Measurements from ENCODE around the gene NASP.

NASP gene

DNA sequence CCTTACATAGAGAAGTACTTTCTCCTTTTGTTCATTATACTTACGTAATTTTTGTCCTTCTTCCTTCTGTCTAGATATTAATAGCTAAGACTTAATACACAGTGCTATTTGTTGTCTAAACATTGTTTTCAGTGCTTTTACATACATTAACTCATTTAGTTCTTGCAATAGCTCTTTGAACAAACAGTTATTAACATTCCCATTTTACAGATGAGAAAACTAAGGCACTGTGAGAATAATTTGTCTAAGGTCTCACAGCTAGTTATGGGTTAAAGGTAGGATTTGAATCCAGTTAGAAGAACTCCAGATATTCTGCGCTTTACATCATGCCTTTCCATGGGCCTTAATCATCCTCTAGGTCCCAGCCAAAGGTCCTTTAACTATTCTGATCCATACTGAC is 20.4 kb downstream of the NASP start:
- H3K79me2 ChIP-seq (ENCODE audit: insufficient read depth, low read length) = peaks cover 79% of the 10 kb centered on the region
- peaks cover 5% of the 10 kb centered on the region for H3K4me1 ChIP-seq (ENCODE audit: insufficient read depth, low read length, poor library complexity, severe bottlenecking)
- H4K20me1 ChIP-seq (ENCODE audit: insufficient read depth, low read length, poor library complexity, severe bottlenecking) = peaks cover 80% of the 10 kb centered on the region
- H3K36me3 ChIP-seq (ENCODE audit: insufficient read depth, low read length) = peaks cover 96% of the 10 kb centered on the region
- no peaks in the 10 kb centered on the region for H3K27me3 ChIP-seq (ENCODE audit: insufficient read depth, low read length, poor library complexity, severe bottlenecking)
- no peak overlapping the region for H3K4me3 ChIP-seq (ENCODE audit: low read length, poor library complexity, severe bottlenecking)
- no peak overlapping the region for H2AFZ ChIP-seq (ENCODE audit: low read length)
- H3K9me3 ChIP-seq (ENCODE audit: insufficient read depth, low read depth, low read length) = no peaks in the 10 kb centered on the region
- no peaks in the 10 kb centered on the region for H3K9me2 ChIP-seq (replicated peaks; ENCODE audit: low read depth, low read length)
- no peak for TF ChIP-seq EZH2phosphoT487 (IDR thresholded peaks at IDR 0.05; ENCODE audit: borderline replicate concordance)
- TF ChIP-seq, protein P1, sequence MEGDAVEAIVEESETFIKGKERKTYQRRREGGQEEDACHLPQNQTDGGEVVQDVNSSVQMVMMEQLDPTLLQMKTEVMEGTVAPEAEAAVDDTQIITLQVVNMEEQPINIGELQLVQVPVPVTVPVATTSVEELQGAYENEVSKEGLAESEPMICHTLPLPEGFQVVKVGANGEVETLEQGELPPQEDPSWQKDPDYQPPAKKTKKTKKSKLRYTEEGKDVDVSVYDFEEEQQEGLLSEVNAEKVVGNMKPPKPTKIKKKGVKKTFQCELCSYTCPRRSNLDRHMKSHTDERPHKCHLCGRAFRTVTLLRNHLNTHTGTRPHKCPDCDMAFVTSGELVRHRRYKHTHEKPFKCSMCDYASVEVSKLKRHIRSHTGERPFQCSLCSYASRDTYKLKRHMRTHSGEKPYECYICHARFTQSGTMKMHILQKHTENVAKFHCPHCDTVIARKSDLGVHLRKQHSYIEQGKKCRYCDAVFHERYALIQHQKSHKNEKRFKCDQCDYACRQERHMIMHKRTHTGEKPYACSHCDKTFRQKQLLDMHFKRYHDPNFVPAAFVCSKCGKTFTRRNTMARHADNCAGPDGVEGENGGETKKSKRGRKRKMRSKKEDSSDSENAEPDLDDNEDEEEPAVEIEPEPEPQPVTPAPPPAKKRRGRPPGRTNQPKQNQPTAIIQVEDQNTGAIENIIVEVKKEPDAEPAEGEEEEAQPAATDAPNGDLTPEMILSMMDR (conservative IDR thresholded peaks at IDR 0.05; ENCODE audit: low read length) = no peak
- no peak overlapping the region for H3K4me2 ChIP-seq (ENCODE audit: low read depth, low read length, poor library complexity, severe bottlenecking)
- H3F3A ChIP-seq (ENCODE audit: low read depth) = no peaks in the 10 kb centered on the region
- H3K9ac ChIP-seq (ENCODE audit: low read depth, low read length, poor library complexity, severe bottlenecking) = no peak overlapping the region

DNA sequence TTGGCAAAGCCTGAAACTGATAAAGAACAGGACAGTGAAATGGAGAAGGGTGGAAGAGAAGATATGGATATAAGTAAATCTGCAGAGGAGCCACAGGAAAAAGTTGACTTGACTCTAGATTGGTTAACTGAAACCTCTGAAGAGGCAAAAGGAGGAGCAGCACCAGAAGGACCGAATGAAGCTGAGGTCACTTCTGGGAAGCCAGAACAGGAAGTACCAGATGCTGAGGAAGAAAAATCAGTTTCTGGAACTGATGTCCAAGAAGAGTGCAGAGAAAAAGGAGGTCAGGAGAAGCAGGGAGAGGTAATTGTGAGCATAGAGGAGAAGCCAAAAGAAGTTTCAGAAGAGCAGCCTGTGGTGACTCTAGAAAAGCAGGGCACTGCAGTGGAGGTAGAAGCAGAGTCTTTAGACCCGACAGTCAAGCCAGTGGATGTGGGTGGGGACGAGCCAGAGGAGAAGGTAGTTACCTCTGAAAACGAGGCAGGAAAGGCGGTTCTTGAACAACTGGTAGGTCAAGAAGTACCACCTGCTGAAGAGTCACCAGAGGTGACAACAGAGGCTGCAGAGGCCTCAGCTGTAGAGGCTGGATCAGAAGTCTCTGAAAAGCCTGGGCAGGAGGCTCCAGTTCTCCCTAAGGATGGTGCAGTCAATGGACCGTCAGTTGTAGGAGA is 23.7 kb downstream of the NASP start:
- peaks cover 48% of the 10 kb centered on the region for H3K79me2 ChIP-seq (ENCODE audit: insufficient read depth, low read length)
- no peaks in the 10 kb centered on the region for H3K9me3 ChIP-seq (ENCODE audit: insufficient read depth, low read depth, low read length)
- peaks cover 92% of the 10 kb centered on the region for H3K36me3 ChIP-seq (ENCODE audit: insufficient read depth, low read length)
- no peak overlapping the region for H2AFZ ChIP-seq (ENCODE audit: low read length)
- H3F3A ChIP-seq (ENCODE audit: low read depth) = no peaks in the 10 kb centered on the region; the same call in 1 of the 2 replicates
- no peaks in the 10 kb centered on the region for H3K27me3 ChIP-seq (ENCODE audit: insufficient read depth, low read length, poor library complexity, severe bottlenecking)
- no peaks in the 10 kb centered on the region for H3K4me1 ChIP-seq (ENCODE audit: insufficient read depth, low read length, poor library complexity, severe bottlenecking)
- no peaks in the 10 kb centered on the region for H3K9me2 ChIP-seq (replicated peaks; ENCODE audit: low read depth, low read length)
- H3K4me3 ChIP-seq (ENCODE audit: low read length, poor library complexity, severe bottlenecking) = no peak overlapping the region
- no peak for TF ChIP-seq EZH2phosphoT487 (IDR thresholded peaks at IDR 0.05; ENCODE audit: borderline replicate concordance)
- TF ChIP-seq, protein P1 (conservative IDR thresholded peaks at IDR 0.05; ENCODE audit: low read length) = no peak
- H3K9ac ChIP-seq (ENCODE audit: low read depth, low read length, poor library complexity, severe bottlenecking) = no peak overlapping the region
- peaks cover 56% of the 10 kb centered on the region for H4K20me1 ChIP-seq (ENCODE audit: insufficient read depth, low read length, poor library complexity, severe bottlenecking)
- no peak overlapping the region for H3K4me2 ChIP-seq (ENCODE audit: low read depth, low read length, poor library complexity, severe bottlenecking)

DNA sequence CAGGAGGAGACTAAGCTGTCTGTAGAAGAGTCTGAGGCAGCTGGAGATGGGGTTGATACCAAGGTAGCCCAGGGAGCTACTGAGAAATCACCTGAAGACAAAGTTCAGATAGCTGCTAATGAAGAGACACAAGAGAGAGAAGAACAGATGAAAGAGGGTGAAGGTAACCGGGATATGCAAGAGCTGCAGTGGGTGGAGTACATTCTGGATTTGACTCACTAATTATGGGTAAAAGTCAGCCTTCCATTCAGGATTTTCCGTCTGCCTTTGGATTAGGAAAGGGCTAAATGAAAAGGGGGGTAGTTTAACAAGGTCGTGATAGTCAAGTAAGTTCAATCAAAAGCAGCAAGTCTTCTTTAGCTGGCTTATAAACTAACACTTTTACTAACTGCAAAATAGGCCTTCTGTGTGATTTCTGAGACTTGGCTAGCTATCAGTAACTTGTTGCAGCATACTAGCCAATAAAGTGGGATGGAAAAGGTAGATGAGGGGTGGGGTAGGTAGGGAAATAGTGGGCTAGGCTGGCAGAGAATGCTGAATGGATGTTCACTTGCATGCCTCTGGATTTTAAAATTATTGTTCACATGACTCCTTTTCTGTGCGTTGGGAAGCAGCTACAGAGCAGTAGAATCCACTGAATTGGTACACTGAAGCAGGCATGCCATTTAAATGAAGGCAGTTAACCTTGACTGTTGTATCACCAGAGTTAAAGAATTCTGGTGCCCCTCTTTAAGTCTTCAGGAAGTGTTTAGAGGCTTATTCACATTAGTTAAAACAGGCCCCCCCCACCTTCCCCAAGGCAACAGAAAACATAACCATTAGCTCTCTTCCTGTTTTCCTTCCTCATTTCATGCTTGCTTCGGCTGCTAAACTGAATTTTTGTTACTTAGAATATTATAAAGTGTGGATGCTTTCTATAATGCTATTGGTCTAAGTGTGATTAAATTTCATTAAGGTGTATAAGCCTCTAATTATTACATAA is 24.6 kb downstream of the NASP start:
- Histone ChIP-seq H3K27me3 (ENCODE audit: insufficient read depth, low read length, poor library complexity, severe bottlenecking) (no peaks in the 10 kb centered on the region), H3F3A (ENCODE audit: low read depth) (no peaks in the 10 kb centered on the region; the same call in 1 of the 2 replicates), H3K79me2 (ENCODE audit: insufficient read depth, low read length) (peaks cover 39% of the 10 kb centered on the region), H3K4me2 (ENCODE audit: low read depth, low read length, poor library complexity, severe bottlenecking) (no peak overlapping the region), H3K36me3 (ENCODE audit: insufficient read depth, low read length) (peaks cover 92% of the 10 kb centered on the region), H2AFZ (ENCODE audit: low read length) (no peak overlapping the region), H3K4me1 (ENCODE audit: insufficient read depth, low read length, poor library complexity, severe bottlenecking) (no peaks in the 10 kb centered on the region), H3K9me3 (ENCODE audit: insufficient read depth, low read depth, low read length) (no peaks in the 10 kb centered on the region), H3K9ac (ENCODE audit: low read depth, low read length, poor library complexity, severe bottlenecking) (no peak overlapping the region), H3K9me2 (replicated peaks; ENCODE audit: low read depth, low read length) (no peaks in the 10 kb centered on the region), H3K4me3 (ENCODE audit: low read length, poor library complexity, severe bottlenecking) (no peak overlapping the region), H4K20me1 (ENCODE audit: insufficient read depth, low read length, poor library complexity, severe bottlenecking) (peaks cover 47% of the 10 kb centered on the region)
- no peak for TF ChIP-seq EZH2phosphoT487 (IDR thresholded peaks at IDR 0.05; ENCODE audit: borderline replicate concordance)
- TF ChIP-seq, protein P1 (conservative IDR thresholded peaks at IDR 0.05; ENCODE audit: low read length) = no peak

All from Loucy (cell line).